Mammary epithelial cell (primary cell): ENCODE measurements around the gene MUC5B.

ENCODE experiments used
- EZH2 ChIP-seq: IDR thresholded peaks from 2 replicates; pipeline ENCODE4 v1.6.1; 2012; ENCODE audit warnings: low read length, inconsistent platforms, borderline replicate concordance
- TF ChIP-seq, protein P1 (sequence below), 2 donors: IDR thresholded peaks in 1 of 2; conservative IDR thresholded peaks in 1 of 2; 2 replicates each; pipeline ENCODE4 v1.5.1; 2011 to 2012; ENCODE audit warnings: inconsistent platforms in 2 of 2, low read length in 2 of 2, mild to moderate bottlenecking in 2 of 2, control low read depth in 1 of 2, low read depth in 1 of 2; ENCODE audit not compliant: insufficient read depth in 1 of 2; ENCODE audit errors: extremely low read depth in 1 of 2

DNA sequence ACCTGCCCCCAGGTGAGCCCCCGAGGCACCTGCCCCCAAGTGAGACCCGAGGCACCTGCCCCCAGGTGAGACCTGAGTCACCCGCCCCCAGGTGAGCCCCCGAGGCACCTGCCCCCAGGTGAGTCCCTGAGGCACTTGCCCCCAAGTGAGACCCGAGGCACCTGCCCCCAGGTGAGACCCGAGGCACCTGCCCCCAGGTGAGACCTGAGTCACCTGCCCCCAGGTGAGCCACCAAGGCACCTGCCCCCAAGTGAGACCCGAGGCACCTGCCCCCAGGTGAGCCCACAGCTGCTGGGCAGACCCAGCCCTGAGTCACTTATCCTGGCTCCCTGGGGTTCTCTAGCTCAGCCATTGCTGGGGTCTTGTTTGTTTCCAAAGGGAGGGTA lies 36.2 kb downstream of the MUC5B start:
- TF ChIP-seq, protein P1, sequence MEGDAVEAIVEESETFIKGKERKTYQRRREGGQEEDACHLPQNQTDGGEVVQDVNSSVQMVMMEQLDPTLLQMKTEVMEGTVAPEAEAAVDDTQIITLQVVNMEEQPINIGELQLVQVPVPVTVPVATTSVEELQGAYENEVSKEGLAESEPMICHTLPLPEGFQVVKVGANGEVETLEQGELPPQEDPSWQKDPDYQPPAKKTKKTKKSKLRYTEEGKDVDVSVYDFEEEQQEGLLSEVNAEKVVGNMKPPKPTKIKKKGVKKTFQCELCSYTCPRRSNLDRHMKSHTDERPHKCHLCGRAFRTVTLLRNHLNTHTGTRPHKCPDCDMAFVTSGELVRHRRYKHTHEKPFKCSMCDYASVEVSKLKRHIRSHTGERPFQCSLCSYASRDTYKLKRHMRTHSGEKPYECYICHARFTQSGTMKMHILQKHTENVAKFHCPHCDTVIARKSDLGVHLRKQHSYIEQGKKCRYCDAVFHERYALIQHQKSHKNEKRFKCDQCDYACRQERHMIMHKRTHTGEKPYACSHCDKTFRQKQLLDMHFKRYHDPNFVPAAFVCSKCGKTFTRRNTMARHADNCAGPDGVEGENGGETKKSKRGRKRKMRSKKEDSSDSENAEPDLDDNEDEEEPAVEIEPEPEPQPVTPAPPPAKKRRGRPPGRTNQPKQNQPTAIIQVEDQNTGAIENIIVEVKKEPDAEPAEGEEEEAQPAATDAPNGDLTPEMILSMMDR (conservative IDR thresholded peaks at IDR 0.05 in 1 of 2, IDR thresholded peaks at IDR 0.05 in 1 of 2; ENCODE audit: extremely low read depth in 1 of 2, insufficient read depth in 1 of 2, low read depth in 1 of 2, low read length in 2 of 2) = no peak
- no peak for TF ChIP-seq EZH2
